Measurements from ENCODE around the gene ACOX3. TPM values are rescaled to one million over a fixed set of nuclear protein-coding genes. Genes with fewer than 3 reads are reported as not detected.
"Not testable (repeated sequence)": the region's sequence is repeated elsewhere in the genome, so short reads cannot be mapped to it uniquely, and the experiment has no call there.

ACOX3 gene
- total and polyA plus RNA-seq, 8 donors, result 13.5 to 45.5 (median 32.8) TPM

GRCh38 chr4:8350352-8350751 is 90.2 kb downstream of the ACOX3 start:
- Histone ChIP-seq H3K36me3 (no peaks in the 10 kb centered on the region), H3K4me3 (no peak overlapping the region), H3K9me3 (no peaks in the 10 kb centered on the region), H3K27ac (no peak overlapping the region), H3K27me3 (no peaks in the 10 kb centered on the region), H3K4me1 (peaks cover 0 to 33% (median 25%) of the 10 kb centered on the region in 4 donors)
- peak in 1 of 2 donors; percentile 16 for DNase-seq
- intact Hi-C loops (cut with DNase I; ENCODE audit: low total_unique reads), result no loop called here
- TF ChIP-seq POLR2AphosphoS5 (IDR thresholded peaks at IDR 0.05) (no peak), EP300 (IDR thresholded peaks at IDR 0.05) (no peak), POLR2A (IDR thresholded peaks at IDR 0.05) (no peak)
- TF ChIP-seq, protein P1, sequence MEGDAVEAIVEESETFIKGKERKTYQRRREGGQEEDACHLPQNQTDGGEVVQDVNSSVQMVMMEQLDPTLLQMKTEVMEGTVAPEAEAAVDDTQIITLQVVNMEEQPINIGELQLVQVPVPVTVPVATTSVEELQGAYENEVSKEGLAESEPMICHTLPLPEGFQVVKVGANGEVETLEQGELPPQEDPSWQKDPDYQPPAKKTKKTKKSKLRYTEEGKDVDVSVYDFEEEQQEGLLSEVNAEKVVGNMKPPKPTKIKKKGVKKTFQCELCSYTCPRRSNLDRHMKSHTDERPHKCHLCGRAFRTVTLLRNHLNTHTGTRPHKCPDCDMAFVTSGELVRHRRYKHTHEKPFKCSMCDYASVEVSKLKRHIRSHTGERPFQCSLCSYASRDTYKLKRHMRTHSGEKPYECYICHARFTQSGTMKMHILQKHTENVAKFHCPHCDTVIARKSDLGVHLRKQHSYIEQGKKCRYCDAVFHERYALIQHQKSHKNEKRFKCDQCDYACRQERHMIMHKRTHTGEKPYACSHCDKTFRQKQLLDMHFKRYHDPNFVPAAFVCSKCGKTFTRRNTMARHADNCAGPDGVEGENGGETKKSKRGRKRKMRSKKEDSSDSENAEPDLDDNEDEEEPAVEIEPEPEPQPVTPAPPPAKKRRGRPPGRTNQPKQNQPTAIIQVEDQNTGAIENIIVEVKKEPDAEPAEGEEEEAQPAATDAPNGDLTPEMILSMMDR (IDR thresholded peaks at IDR 0.05), result no peak
- 86 to 96% (median 92%) methylated on average over 11 to 13 of the region's 13 CpGs for WGBS, 5 donors

DNA sequence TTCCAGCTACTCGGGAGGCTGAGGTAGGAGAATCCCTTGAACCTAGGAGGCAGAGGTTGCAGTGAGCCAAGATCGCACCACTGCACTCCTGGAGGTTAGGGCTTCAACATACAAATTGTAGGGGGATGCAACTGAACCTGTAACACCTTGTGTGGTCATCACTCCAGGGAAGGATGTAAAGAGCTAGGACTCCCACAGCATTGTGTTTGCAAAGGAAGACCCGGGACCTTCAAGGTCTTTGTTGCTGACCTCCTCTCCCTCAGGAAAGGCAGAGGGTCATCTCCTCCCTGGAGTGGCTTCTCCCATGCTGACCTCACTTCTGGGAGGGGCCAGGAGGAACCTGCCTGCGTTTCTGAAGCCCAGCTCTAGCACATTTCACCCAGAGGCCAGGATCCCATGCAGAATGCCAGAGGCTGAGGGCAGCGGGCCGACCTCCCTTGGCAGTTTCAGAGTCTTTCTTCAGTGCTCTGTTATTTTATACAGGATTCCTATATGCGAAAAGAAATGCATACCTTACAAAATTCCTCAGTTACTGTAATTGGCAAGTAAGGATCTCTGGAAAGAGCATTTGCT is 90.8 kb downstream of the ACOX3 start:
- H3K27me3 ChIP-seq, result no peaks in the 10 kb centered on the region
- intact Hi-C loops (cut with DNase I; ENCODE audit: low total_unique reads), result no loop called here
- H3K9me3 ChIP-seq, result no peaks in the 10 kb centered on the region
- H3K27ac ChIP-seq, result no peak overlapping the region
- H3K4me1 ChIP-seq, result peaks cover 0 to 31% (median 25%) of the 10 kb centered on the region in 4 donors
- WGBS, 5 donors, result 79 to 84% (median 82%) methylated on average over 7 of the region's 7 CpGs
- no peaks in the 10 kb centered on the region for H3K36me3 ChIP-seq
- TF ChIP-seq EP300 (IDR thresholded peaks at IDR 0.05), result no peak
- TF ChIP-seq, protein P1 (IDR thresholded peaks at IDR 0.05), result no peak
- H3K4me3 ChIP-seq, result no peak overlapping the region
- peak in 1 of 2 donors; percentile 7 for DNase-seq

GRCh38 chr4:8349236-8349635 is 91.3 kb downstream of the ACOX3 start:
- WGBS, 5 donors, result 84 to 92% (median 89%) methylated on average over 11 of the region's 11 CpGs
- H3K4me3 ChIP-seq; H3K36me3 ChIP-seq; intact Hi-C loops (cut with DNase I; ENCODE audit: low total_unique reads); DNase-seq; H3K27ac ChIP-seq; H3K27me3 ChIP-seq; H3K9me3 ChIP-seq: not testable (repeated sequence)
- peaks cover 0 to 31% (median 25%) of the 10 kb centered on the region in 4 donors for H3K4me1 ChIP-seq

DNA sequence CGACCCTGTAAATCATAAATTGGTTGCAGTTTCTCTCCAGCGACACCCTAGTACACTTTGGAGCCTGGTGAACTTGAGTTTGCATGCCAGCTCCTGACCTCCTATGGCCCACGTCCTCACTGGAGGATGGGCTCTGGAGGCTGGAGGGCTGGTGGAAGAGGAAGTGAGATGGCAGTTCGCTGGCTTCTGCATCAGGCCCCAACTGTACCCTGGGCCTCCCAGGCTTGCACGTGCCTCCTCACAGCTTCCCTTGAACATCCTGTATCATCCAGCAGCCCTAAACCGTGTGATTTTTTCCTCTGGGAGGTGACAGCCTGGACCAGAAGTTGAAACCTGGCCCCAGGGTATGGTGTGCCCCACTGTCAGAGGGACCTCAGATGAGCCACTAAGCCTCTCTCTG is 92.5 kb downstream of the ACOX3 start:
- Histone ChIP-seq H3K4me1 (peaks cover 0 to 39% (median 24%) of the 10 kb centered on the region in 4 donors), H3K36me3 (no peaks in the 10 kb centered on the region), H3K27me3 (no peaks in the 10 kb centered on the region), H3K27ac (no peak overlapping the region), H3K9me3 (no peaks in the 10 kb centered on the region), H3K4me3 (no peak overlapping the region)
- DNase-seq, result peak in 1 of 2 donors; percentile 1
- 59 to 72% (median 66%) methylated on average over 6 of the region's 6 CpGs for WGBS, 5 donors
- intact Hi-C loops (cut with DNase I; ENCODE audit: low total_unique reads), result no loop called here
- TF ChIP-seq, protein P1 (IDR thresholded peaks at IDR 0.05), result no peak
- no peak for TF ChIP-seq POLR2AphosphoS5 (IDR thresholded peaks at IDR 0.05)
- no peak for TF ChIP-seq POLR2A (IDR thresholded peaks at IDR 0.05)
- TF ChIP-seq EP300 (IDR thresholded peaks at IDR 0.05), result no peak

DNA sequence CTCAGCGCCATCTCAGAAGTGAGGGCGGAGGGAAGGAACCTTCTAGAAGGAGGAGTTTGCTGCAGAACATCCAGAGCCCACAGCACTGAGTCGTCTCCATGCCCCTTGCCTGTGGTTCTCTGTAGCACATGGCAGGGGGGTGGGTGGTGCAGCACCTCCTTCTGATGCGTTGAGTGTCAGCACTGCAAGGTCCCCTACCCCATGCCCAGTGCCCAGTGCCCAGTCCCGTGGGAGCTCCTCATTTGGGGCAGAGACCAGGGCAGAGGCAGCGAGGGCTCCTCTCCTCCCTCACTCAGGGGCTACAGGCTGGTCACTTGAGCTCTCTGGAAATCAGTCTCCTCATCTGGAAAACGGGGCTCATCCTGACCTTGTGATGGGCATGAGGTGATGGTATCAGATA is 92.9 kb downstream of the ACOX3 start:
- DNase-seq, result peak in 1 of 2 donors; percentile 19
- H3K36me3 ChIP-seq, result no peaks in the 10 kb centered on the region
- H3K4me3 ChIP-seq, result no peak overlapping the region
- H3K27ac ChIP-seq, result no peak overlapping the region
- intact Hi-C loops (cut with DNase I; ENCODE audit: low total_unique reads), result no loop called here
- H3K9me3 ChIP-seq, result no peaks in the 10 kb centered on the region
- H3K27me3 ChIP-seq, result no peaks in the 10 kb centered on the region
- H3K4me1 ChIP-seq, result peaks cover 0 to 40% (median 22%) of the 10 kb centered on the region in 4 donors
- TF ChIP-seq POLR2A (IDR thresholded peaks at IDR 0.05) (no peak), EP300 (IDR thresholded peaks at IDR 0.05) (no peak), POLR2AphosphoS5 (IDR thresholded peaks at IDR 0.05) (no peak)
- TF ChIP-seq, protein P1 (IDR thresholded peaks at IDR 0.05), result no peak
- 63 to 84% (median 76%) methylated on average over 5 to 7 of the region's 7 CpGs for WGBS, 5 donors

All from stomach (tissue), 9 donors.